ENCODE measurements around the gene ESYT1. TPM values are rescaled to one million over a fixed set of nuclear protein-coding genes. Genes with fewer than 3 reads are reported as not detected.
A peak's percentile ranks its signal among the peaks of the same experiment; 100 is the strongest.

ESYT1 gene
- total RNA-seq, 1 experiment from 2014 or later = 111 TPM

DNA sequence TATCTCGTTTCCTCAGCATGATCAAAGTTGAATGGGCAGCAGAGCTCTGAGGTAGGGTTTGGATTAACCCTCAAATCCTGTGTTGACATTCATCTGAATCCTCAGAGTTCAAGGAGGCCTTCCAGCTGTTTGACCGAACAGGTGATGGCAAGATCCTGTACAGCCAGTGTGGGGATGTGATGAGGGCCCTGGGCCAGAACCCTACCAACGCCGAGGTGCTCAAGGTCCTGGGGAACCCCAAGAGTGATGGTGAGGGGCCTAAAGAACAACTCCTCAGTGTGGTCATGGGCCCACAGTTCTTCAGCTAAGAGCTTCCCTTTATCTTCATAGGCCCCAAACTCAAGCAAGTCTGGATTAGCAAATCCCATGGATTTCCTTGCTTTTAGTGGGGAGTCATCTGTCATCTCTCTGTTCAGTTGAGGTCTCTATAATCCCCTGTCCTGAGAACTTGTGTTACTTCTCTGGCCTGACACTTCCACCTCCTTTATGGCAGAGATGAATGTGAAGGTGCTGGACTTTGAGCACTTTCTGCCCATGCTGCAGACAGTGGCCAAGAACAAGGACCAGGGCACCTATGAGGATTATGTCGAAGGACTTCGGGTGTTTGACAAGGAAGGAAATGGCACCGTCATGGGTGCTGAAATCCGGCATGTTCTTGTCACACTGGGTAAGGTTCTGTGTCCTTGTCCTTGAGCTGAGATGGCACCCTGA is 31.6 kb downstream of the ESYT1 start:
- no peak overlapping the region for H2AFZ ChIP-seq (ENCODE audit: low read length)
- peaks cover 67 to 82% (median 72%) of the 10 kb centered on the region in 3 experiments for H3K36me3 Mint-ChIP-seq (ENCODE audit: insufficient read depth in 1 of 3, low read depth in 3 of 3)
- peaks cover 49 to 68% of the 10 kb centered on the region in 2 experiments for H3K4me1 Mint-ChIP-seq

More for the DNA sequence above, 31.6 kb downstream of the ESYT1 start:
- H4K91ac ChIP-seq (ENCODE audit: insufficient read length, low read depth, low read length) = no peak overlapping the region
- H3K23ac ChIP-seq (ENCODE audit: insufficient read length, low read depth, low read length) = no peak overlapping the region
- H3K27me3 ChIP-seq (ENCODE audit: insufficient read depth, low read length) = no peaks in the 10 kb centered on the region
- H2AK5ac ChIP-seq (ENCODE audit: insufficient read length, low read length) = no peak overlapping the region
- no peak overlapping the region for H2BK15ac ChIP-seq (ENCODE audit: low read depth, low read length)
- H3K23me2 ChIP-seq (ENCODE audit: insufficient read length, low read depth, low read length, poor library complexity, severe bottlenecking) = peaks cover 15% of the 10 kb centered on the region
- no peak overlapping the region for H2BK12ac ChIP-seq (ENCODE audit: insufficient read length, low read depth, low read length)
- H3T11ph ChIP-seq (ENCODE audit: low read length) = no peak overlapping the region
- no peak overlapping the region for H3K27ac ChIP-seq (ENCODE audit: insufficient read length, low read depth, low read length)
- H3K4ac ChIP-seq (ENCODE audit: low read depth, low read length) = no peak overlapping the region; the same call in 1 of the 2 replicates
- WGBS (ENCODE audit: extremely low coverage, insufficient read length, low lambda C conversion rate) = no CpG with 5 or more reads among the region's 8 CpGs
- no peak overlapping the region for H4K8ac ChIP-seq (replicated peaks; ENCODE audit: insufficient read length, low read depth, low read length)
- peak overlapping the region; percentile 9 for H3K18ac ChIP-seq (ENCODE audit: insufficient read length, low read depth, low read length)
- no peak overlapping the region for H2BK120ac ChIP-seq (ENCODE audit: low read depth, low read length, poor library complexity, severe bottlenecking)
- no peak for TF ChIP-seq CTCF (conservative IDR thresholded peaks at IDR 0.05)
- no peak overlapping the region for H2BK20ac ChIP-seq (ENCODE audit: low read depth, low read length, poor library complexity, severe bottlenecking)
- peak overlapping the region; percentile 80 for H3K4me2 ChIP-seq (ENCODE audit: insufficient read depth, insufficient read length, low read length)
- Mint-ChIP-seq H3K9me3 (peaks cover 0 to 4% of the 10 kb centered on the region in 2 experiments; a peak in 3 of 5 replicates), H3K4me3 (peak overlapping the region; percentile 93 to 96), H3K27me3 (ENCODE audit: low read depth) (peaks cover 10% of the 10 kb centered on the region; the same call in 1 of the 2 replicates), H3K27ac (peak overlapping the region in 2 of 3 experiments; percentile 96 to 97; a peak in 5 of 7 replicates)
- H3K79me1 ChIP-seq (ENCODE audit: insufficient read depth, low read depth, low read length, poor library complexity, severe bottlenecking) = peaks cover 2% of the 10 kb centered on the region
- peak overlapping the region; percentile 98 for H3K9ac ChIP-seq (ENCODE audit: extremely low read depth, insufficient read length, low read length)
- H4K5ac ChIP-seq (ENCODE audit: insufficient read length, low read depth, low read length) = no peak overlapping the region
- no peaks in the 10 kb centered on the region for H4K20me1 ChIP-seq (ENCODE audit: control insufficient read depth, insufficient read depth, insufficient read length)
- H3K79me2 ChIP-seq (ENCODE audit: insufficient read depth, low read length) = peaks cover 3% of the 10 kb centered on the region; the same call in 1 of the 2 replicates
- H3K56ac ChIP-seq (ENCODE audit: insufficient read length, low read depth, low read length) = no peak overlapping the region
- no peak overlapping the region for H2BK5ac ChIP-seq (ENCODE audit: insufficient read length, low read length)
- peaks cover 5% of the 10 kb centered on the region; the same call in 1 of the 2 replicates for H3K4me1 ChIP-seq (ENCODE audit: insufficient read depth, low read length)
- peak overlapping the region; percentile 1; the same call in 1 of the 2 replicates for H3K14ac ChIP-seq (ENCODE audit: insufficient read depth, low read length)
- DNase-seq = no peak
- H3K9me3 ChIP-seq (ENCODE audit: control insufficient read depth, low read depth, low read length) = no peaks in the 10 kb centered on the region
